BLaER1 treated with 17β-estradiol and CSF1 and Interleukin-3, amounts not matched to agents 10 nM and 100 nM (cell line): ENCODE results near the gene IHH.
A peak's percentile ranks its signal among the peaks of the same experiment; 100 is the strongest.

ENCODE experiments used
- H3K27ac ChIP-seq, 11 experiments: shearing (Covaris generic); formaldehyde crosslinking; 2 replicates each; pipeline ENCODE4 v1.8.1; 2022
- H3K27me3 ChIP-seq, 11 experiments: shearing (Covaris generic); formaldehyde crosslinking; 2 replicates each; pipeline ENCODE4 v1.8.1; 2022
- H3K36me3 ChIP-seq, 11 experiments: shearing (Covaris generic); formaldehyde crosslinking; 2 replicates each; pipeline ENCODE4 v1.8.1; 2022
- H3K4me1 ChIP-seq, 10 experiments: shearing (Covaris generic); formaldehyde crosslinking; 2 replicates each; pipeline ENCODE4 v1.8.1; 2022
- H3K4me2 ChIP-seq, 11 experiments: shearing (Covaris generic); formaldehyde crosslinking; 2 replicates each; pipeline ENCODE4 v1.8.1; 2022
- H3K4me3 ChIP-seq, 10 experiments: shearing (Covaris generic); formaldehyde crosslinking; 2 replicates each; pipeline ENCODE4 v1.8.1; 2022
- H3K9ac ChIP-seq, 11 experiments: shearing (Covaris generic); formaldehyde crosslinking; 2 replicates each; pipeline ENCODE4 v1.8.1; 2022
- H3K9me3 ChIP-seq, 11 experiments: shearing (Covaris generic); formaldehyde crosslinking; replicated peaks in 1 of 11; 2 replicates each; pipeline ENCODE4 v1.8.1; 2022
- H4K20me1 ChIP-seq, 11 experiments: shearing (Covaris generic); formaldehyde crosslinking; 2 replicates each; pipeline ENCODE4 v1.8.1; 2022
- Cebpa-rat ChIP-seq, 11 experiments: shearing (Covaris generic); IDR thresholded peaks; 2 replicates each; pipeline ENCODE4 v1.8.1; 2022

The IHH gene

GRCh38 chr2:219090436-219091299, 29.9 kb upstream of the IHH start:
- peaks cover 0 to 8% (median 0%) of the 10 kb centered on the region in 11 experiments; a peak in 3 of 22 replicates for H4K20me1 ChIP-seq
- peaks cover 0 to 8% (median 0%) of the 10 kb centered on the region in 11 experiments; a peak in 2 of 22 replicates for H3K36me3 ChIP-seq
- TF ChIP-seq Cebpa-rat (IDR thresholded peaks at IDR 0.05): no peak
- no peaks in the 10 kb centered on the region for H3K27me3 ChIP-seq
- H3K4me2 ChIP-seq: no peak overlapping the region
- no peak overlapping the region for H3K9ac ChIP-seq
- H3K9me3 ChIP-seq: no peaks in the 10 kb centered on the region
- H3K27ac ChIP-seq: no peak overlapping the region
- peaks cover 6 to 26% (median 15%) of the 10 kb centered on the region in 10 experiments; a peak in 16 of 20 replicates for H3K4me1 ChIP-seq
- H3K4me3 ChIP-seq: no peak overlapping the region

GRCh38 chr2:219089330-219089729, 28.6 kb upstream of the IHH start:
- H3K9ac ChIP-seq: no peak overlapping the region
- peaks cover 1 to 30% (median 14%) of the 10 kb centered on the region in 10 experiments; a peak in 15 of 20 replicates for H3K4me1 ChIP-seq
- no peak for TF ChIP-seq Cebpa-rat (IDR thresholded peaks at IDR 0.05)
- peaks cover 0 to 8% (median 0%) of the 10 kb centered on the region in 11 experiments; a peak in 1 of 22 replicates for H3K36me3 ChIP-seq
- no peaks in the 10 kb centered on the region for H3K27me3 ChIP-seq
- H3K27ac ChIP-seq: no peak overlapping the region
- H3K4me2 ChIP-seq: no peak overlapping the region
- H3K4me3 ChIP-seq: no peak overlapping the region
- peaks cover 0 to 8% (median 0%) of the 10 kb centered on the region in 11 experiments; a peak in 3 of 22 replicates for H4K20me1 ChIP-seq
- no peaks in the 10 kb centered on the region for H3K9me3 ChIP-seq

DNA sequence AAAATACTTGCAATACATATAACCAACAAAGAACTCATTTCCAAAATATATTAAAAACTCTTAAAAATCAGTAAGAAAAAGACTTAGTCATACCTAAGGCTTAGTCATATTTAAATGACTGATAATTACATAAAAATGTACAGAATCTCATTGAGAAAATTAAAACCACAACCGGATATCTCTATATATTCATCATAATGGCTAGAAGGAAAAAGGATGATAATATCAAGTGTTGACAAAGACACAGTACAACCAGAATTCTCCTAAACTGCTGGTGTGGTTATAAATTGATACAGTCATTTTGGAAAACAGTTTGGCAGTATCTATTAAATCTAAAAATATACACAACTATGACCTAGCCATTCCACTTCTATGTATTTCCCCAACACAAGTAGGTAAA, 27.1 kb upstream of the IHH start:
- Histone ChIP-seq H4K20me1 (peaks cover 0 to 8% (median 0%) of the 10 kb centered on the region in 11 experiments; a peak in 3 of 22 replicates), H3K9me3 (no peaks in the 10 kb centered on the region), H3K27me3 (no peaks in the 10 kb centered on the region), H3K9ac (no peak overlapping the region), H3K4me3 (no peak overlapping the region), H3K4me1 (peaks cover 0 to 30% (median 14%) of the 10 kb centered on the region in 10 experiments; a peak in 11 of 20 replicates), H3K27ac (no peak overlapping the region), H3K4me2 (peak overlapping the region in 1 of 11 experiments; percentile 69; a peak in 1 of 22 replicates), H3K36me3 (peaks cover 0 to 4% (median 0%) of the 10 kb centered on the region in 11 experiments; a peak in 1 of 22 replicates)
- no peak for TF ChIP-seq Cebpa-rat (IDR thresholded peaks at IDR 0.05)

GRCh38 chr2:219087361-219087760, 26.6 kb upstream of the IHH start:
- Histone ChIP-seq H3K27ac (no peak overlapping the region), H4K20me1 (peaks cover 0 to 8% (median 0%) of the 10 kb centered on the region in 11 experiments; a peak in 3 of 22 replicates), H3K4me2 (peak overlapping the region in 5 of 11 experiments; percentile 35 to 82 (median 56); a peak in 8 of 22 replicates), H3K9ac (no peak overlapping the region), H3K9me3 (no peaks in the 10 kb centered on the region), H3K27me3 (no peaks in the 10 kb centered on the region), H3K36me3 (peaks cover 0 to 4% (median 0%) of the 10 kb centered on the region in 11 experiments; a peak in 1 of 22 replicates), H3K4me1 (peaks cover 0 to 31% (median 14%) of the 10 kb centered on the region in 10 experiments; a peak in 11 of 20 replicates), H3K4me3 (no peak overlapping the region)
- TF ChIP-seq Cebpa-rat (IDR thresholded peaks at IDR 0.05): no peak

- no peak for TF ChIP-seq Cebpa-rat (IDR thresholded peaks at IDR 0.05)
- H3K4me2 ChIP-seq: peak overlapping the region in 5 of 11 experiments; percentile 35 to 82 (median 56); a peak in 10 of 22 replicates
- peaks cover 0 to 4% (median 0%) of the 10 kb centered on the region in 11 experiments; a peak in 1 of 22 replicates for H3K36me3 ChIP-seq
- peaks cover 0 to 19% (median 0%) of the 10 kb centered on the region in 11 experiments; a peak in 5 of 22 replicates for H4K20me1 ChIP-seq
- no peaks in the 10 kb centered on the region for H3K27me3 ChIP-seq
- no peak overlapping the region for H3K9ac ChIP-seq
- H3K9me3 ChIP-seq: no peaks in the 10 kb centered on the region
- H3K4me1 ChIP-seq: peaks cover 9 to 37% (median 18%) of the 10 kb centered on the region in 10 experiments; a peak in 18 of 20 replicates
- no peak overlapping the region; a peak in 1 of 22 replicates for H3K27ac ChIP-seq
- H3K4me3 ChIP-seq: no peak overlapping the region
Observed at GRCh38 chr2:219086196-219086595, 25.5 kb upstream of the IHH start.

DNA sequence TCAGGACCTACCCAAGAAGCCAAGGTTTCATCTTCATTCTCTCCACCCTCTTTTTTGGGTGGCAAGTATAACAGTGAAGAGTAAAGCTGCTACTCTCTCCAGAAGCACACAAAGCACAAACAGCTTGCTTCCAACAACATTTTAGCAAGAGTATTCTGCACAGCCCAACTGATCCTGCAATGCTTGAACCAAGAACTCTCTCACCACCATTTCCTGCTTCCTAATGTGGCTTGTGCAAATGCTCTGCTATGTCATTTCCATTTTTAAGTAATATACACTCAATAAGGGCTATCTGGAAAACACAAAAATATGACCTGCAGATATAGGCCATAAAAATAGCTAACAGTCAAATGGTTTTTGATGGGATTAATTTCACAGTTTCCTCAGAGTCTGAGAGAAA, 24.1 kb upstream of the IHH start:
- Histone ChIP-seq H3K4me3 (no peak overlapping the region), H3K27me3 (no peaks in the 10 kb centered on the region), H3K9ac (no peak overlapping the region), H3K27ac (no peak overlapping the region), H3K36me3 (0 out of 22 replicates have a peak, but pooled peaks cover 0 to 4% (median 0%) of the 10 kb centered on the region in 11 experiments), H4K20me1 (peaks cover 0 to 27% (median 0%) of the 10 kb centered on the region in 11 experiments; a peak in 4 of 22 replicates), H3K4me1 (peaks cover 13 to 37% (median 20%) of the 10 kb centered on the region in 10 experiments; a peak in 18 of 20 replicates), H3K9me3 (no peaks in the 10 kb centered on the region), H3K4me2 (peak overlapping the region in 5 of 11 experiments; percentile 13 to 43 (median 30); a peak in 7 of 22 replicates)
- no peak for TF ChIP-seq Cebpa-rat (IDR thresholded peaks at IDR 0.05)

- H4K20me1 ChIP-seq: peaks cover 0 to 35% (median 0%) of the 10 kb centered on the region in 11 experiments; a peak in 5 of 22 replicates
- H3K27ac ChIP-seq: no peak overlapping the region
- peak overlapping the region in 2 of 11 experiments; percentile 20 to 28; a peak in 2 of 22 replicates for H3K4me2 ChIP-seq
- no peaks in the 10 kb centered on the region for H3K9me3 ChIP-seq
- H3K4me3 ChIP-seq: no peak overlapping the region
- H3K36me3 ChIP-seq: peaks cover 2 to 11% (median 7%) of the 10 kb centered on the region in 11 experiments; a peak in 20 of 22 replicates
- peaks cover 13 to 35% (median 22%) of the 10 kb centered on the region in 10 experiments; a peak in 18 of 20 replicates for H3K4me1 ChIP-seq
- H3K9ac ChIP-seq: no peak overlapping the region
- TF ChIP-seq Cebpa-rat (IDR thresholded peaks at IDR 0.05): no peak
- no peaks in the 10 kb centered on the region for H3K27me3 ChIP-seq
Observed at GRCh38 chr2:219082332-219082958, 21.7 kb upstream of the IHH start.

DNA sequence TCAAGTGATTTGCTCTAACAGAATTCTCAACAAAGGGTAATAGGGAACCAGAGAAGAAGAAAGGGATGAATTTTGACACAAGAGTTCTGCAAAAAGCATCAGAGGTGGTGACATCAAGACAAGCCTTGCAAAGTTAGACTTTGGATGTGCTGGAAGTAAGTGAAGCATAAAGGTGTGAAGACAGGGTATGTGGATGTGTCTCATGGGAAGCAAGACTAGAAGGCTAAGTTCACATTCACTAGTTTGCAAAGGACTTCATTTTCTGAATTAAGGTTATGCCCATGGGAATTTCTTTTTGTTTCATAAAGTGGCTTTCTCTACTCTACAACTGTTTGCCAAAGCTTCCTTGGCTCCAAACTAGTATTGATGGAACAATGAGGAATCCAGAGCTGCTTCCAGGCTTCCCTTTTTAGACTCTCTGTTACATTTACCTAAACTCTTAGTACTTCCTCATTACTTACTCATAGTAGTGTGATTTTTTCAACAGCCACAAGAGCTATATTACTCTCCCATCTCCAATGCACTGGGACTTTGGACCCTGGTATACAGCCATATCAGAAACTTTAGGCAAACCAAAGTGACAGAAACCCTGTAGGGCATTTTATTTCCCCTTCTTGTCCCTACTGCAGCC, 21.1 kb upstream of the IHH start:
- peaks cover 0 to 32% (median 0%) of the 10 kb centered on the region in 11 experiments; a peak in 5 of 22 replicates for H4K20me1 ChIP-seq
- H3K4me3 ChIP-seq: no peak overlapping the region
- peaks cover 9 to 16% (median 13%) of the 10 kb centered on the region in 11 experiments for H3K36me3 ChIP-seq
- peak overlapping the region in 6 of 11 experiments; percentile 0 to 49 (median 16); a peak in 9 of 22 replicates for H3K4me2 ChIP-seq
- H3K27ac ChIP-seq: no peak overlapping the region
- H3K27me3 ChIP-seq: no peaks in the 10 kb centered on the region
- H3K4me1 ChIP-seq: peaks cover 12 to 28% (median 20%) of the 10 kb centered on the region in 10 experiments; a peak in 18 of 20 replicates
- no peaks in the 10 kb centered on the region for H3K9me3 ChIP-seq
- no peak for TF ChIP-seq Cebpa-rat (IDR thresholded peaks at IDR 0.05)
- H3K9ac ChIP-seq: no peak overlapping the region
